GM21447 (cell line): ENCODE data around the gene ZNF234.
"Not testable (repeated sequence)": the region's sequence is repeated elsewhere in the genome, so short reads cannot be mapped to it uniquely, and the experiment has no call there.

Experiments
- ATAC-seq: cut with Tn5 transposase; IDR thresholded peaks from one replicate; pipeline ENCODE4 v1.9.1; 2021; ENCODE audit not compliant: unreplicated experiment

Gene ZNF234

DNA sequence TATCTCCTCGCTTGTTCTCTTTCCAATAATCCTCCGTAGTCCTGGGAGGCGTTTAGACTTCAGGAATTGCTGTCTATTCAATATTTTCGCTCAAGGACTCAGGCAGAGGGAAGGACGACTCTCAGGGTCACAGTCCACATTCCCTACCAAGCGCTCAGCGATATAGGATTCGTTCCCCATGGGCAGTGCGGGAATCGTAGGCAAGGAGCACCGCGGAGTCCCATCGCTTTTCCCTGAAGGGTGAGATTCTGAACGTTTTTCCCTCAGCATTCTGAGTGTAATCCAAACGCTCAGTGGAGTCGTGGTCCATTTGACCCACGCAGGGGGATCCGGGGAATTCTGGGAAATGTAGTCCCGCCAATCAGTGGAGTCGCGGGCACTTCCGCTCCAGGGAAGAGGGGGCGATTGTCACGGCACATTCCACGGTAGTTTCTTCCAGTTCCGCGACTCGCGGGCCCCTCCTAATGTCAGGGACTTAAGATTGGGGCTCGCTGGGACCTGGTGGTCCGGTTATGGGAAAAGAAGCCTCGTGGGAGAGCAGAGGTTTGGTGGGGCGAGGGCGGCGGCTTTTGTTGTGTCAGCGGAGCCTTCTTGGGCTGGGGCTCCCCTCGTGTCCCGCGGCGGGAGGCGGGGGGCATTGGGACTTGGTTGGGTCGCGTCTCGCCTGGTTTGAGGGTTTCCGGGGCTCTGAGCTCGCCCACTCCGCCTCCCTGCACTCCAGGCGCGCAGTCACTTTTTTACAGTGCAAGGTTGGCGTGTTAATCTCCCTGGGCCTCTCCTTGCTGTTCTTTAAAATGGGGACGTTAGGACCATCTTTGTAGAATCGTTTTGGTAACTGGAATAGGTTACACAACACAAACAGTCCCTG lies at the start of gene ZNF234:
Gene ZNF234 (plus strand): TSS at position 364 of the 868 bp plus-strand sequence. CDS start 3,079 bp downstream, outside the sequence.
- ATAC-seq: peak; percentile 86

- no peak for ATAC-seq
Measured at GRCh38 chr19:44092108-44092507, 49.2 kb upstream of the ZNF234 start.

DNA sequence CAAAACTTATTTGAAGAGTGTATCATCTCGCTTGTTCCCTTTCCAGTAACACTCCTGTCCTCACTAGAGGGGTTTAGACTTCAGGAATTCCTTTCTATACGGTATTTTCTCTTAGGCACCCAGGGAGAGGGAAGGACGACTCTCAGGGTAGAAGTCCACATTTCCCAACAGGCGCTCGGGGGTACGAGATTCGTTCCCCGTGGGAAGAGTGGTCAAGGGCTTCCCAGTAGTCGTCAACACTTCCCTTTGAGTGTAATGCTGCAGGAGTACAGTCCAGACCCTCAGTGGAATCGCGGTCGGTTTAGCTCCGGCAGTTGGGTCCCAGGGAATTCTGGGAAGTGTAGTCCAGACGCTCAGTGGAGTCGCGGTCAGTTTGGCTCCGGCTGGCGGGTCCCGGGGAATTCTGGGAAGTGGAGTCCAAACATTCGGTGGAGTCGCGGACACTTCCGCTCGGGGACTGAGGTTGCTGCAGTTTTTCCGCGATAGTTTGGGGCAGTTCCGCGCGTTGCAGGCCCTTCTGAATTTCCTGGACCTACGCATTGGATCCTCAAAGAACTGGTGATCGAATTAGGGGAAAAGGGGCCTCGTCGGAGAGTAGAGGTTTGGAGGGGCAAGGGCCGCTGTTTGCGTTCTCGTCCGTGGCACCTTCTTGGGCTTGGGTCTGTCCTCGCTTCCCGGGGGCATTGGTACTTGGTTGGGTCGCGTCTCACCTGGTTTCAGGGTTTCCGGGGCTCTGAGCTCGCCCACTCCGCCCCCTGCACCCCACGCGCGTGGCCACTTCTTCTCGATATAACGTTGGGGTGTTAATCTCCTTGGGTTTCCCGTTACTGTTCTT lies 47.2 kb upstream of the ZNF234 start, which contains the start of gene ZNF224:
Gene ZNF224 (plus strand): TSS at position 431 of the 835 bp plus-strand sequence. CDS start 3,513 bp downstream, outside the sequence.
- peak; percentile 88 for ATAC-seq

DNA sequence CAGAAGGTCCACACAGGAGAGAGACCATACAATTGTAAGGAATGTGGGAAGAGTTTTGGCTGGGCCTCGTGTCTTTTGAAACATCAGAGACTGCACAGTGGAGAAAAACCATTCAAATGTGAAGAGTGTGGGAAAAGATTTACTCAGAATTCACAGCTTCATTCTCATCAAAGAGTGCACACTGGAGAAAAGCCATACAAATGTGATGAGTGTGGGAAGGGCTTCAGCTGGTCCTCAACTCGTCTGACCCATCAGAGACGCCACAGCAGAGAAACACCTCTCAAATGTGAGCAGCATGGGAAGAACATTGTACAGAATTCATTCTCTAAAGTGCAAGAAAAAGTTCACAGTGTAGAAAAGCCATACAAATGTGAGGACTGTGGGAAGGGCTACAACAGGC lies 33.6 kb upstream of the ZNF234 start:
- no peak for ATAC-seq

- ATAC-seq: no peak
Measured at GRCh38 chr19:44109458-44109857, 31.9 kb upstream of the ZNF234 start.

DNA sequence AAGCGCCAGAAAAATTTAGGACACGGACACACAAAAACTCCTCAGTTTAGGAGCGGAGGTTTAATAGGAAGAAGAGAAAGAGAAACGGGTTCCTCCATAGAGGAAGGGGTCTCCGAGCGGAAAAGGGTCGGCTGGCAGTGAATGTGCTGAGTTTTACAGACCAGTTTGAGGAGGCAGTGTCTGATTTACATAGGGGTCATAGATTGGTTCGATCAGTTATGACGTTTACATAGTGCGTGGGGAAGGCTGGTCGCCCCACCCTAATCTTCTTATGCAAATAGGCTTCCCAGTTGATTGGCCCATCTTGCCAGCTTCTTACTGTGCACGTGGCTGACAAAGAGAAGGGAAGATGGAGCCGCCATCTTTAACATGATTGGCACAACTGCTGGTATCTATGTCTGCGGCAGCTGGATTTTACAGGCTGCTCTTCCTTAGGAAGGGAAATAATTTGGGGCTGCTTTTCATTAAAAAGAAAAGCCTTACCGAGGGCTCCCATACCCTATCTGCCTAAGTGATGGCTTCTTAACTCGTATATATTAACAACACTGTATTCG lies 29.4 kb upstream of the ZNF234 start:
- no peak for ATAC-seq

DNA sequence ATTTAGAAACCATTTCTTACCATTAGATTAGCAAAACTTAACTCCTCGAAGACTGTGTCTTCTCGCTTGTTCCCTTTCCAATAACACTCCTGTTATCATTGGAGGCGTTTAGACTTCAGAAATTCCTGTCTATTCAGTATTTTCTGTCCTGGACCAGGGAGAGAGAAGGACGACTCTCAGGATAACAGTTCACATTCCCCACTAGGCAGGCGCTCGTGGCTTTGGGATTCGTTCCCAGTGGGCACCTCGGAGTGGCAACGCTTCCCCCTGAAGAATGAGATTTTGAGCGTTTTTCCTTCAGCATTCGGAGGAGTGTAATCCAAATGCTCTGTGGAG lies 28.6 kb upstream of the ZNF234 start:
- ATAC-seq: no peak

- ATAC-seq: peak; percentile 84
Measured at GRCh38 chr19:44113138-44113783, 28.1 kb upstream of the ZNF234 start, which contains the start of gene ZNF225. Gene ZNF225, plus strand, starts transcription at chr19:44113399. Its CDS starts 2,429 bp downstream, at chr19:44115828.

DNA sequence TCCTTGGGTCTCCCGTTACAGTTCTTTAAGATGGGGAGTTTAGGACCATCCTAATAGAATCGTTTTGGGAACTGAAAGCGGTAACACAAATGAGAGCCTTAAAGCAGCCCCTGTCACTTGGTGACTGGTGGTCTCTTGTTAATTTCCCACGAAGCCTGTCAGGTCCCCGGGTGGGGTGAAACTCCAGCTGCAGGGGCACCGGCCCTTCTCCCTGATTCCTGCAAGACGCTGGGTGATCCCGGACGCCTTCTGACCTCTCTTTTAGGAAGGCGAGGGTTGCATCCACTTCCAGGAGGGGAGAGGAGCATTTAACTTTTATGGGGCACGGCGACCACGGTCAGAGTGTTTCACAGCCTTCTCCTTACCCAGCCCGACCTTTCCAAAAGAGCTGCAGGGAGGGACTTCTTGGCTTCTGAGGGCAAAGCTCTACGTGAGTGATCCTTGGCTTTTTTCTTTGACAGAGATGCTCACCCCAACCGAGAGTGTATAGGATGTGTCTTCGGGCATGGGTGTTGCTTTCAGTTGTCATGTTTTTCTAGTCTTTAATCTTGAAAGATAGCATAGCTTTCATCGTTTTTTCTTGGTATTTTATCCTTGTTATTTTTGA lies 27.5 kb upstream of the ZNF234 start:
- ATAC-seq: peak; percentile 5

GRCh38 chr19:44121162-44121561 lies 20.2 kb upstream of the ZNF234 start:
- ATAC-seq: not testable (repeated sequence)

DNA sequence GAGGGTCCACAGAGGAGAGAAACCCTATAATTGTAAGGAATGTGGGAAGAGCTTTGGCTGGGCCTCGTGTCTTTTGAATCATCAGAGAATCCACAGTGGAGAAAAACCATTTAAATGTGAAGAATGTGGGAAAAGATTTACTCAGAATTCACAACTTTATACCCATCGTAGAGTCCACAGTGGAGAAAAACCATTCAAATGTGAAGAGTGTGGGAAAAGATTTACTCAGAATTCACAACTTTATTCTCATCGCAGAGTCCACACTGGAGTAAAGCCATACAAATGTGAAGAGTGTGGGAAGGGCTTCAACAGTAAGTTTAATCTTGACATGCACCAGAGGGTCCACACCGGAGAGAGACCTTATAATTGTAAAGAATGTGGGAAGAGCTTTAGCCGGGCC lies 9.4 kb upstream of the ZNF234 start:
- no peak for ATAC-seq

DNA sequence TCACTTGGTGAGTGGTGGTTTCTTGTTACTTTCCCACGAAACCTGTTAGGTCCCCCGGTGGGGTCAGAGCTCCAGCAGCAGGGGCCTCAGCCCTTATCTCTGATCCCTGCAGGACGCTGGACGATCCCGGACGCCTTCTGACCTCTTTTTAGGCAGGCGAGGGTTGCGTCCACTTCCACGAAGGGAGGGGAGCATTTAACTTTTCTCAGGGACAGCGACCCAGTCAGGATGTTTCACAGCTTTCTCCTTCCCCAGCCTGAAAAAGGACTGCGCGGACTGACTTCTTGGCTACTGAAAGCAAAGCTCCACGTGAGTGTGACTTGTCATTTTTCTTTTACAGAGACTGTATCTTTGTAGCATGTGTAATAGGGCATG lies 692 bp downstream of the ZNF234 start:
- ATAC-seq: no peak

DNA sequence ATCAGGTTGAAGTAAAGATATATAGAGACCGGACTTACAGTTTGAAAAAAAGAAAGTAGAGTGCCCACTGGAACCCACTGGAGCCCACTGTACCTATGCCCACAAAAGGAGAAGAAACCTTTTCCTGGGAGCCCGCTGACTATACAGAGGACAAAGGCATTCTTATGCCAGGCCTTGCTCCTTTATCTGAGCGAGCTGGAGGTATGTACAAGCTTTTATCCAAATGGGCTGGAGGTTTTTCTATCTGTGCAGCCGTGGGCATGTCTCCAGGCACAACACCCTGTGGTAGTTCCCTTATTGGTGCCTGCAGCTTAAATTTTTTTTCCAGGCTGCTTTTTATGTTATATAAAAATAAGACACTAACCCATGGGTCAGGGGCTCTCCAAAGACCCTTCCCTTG lies 8.4 kb downstream of the ZNF234 start:
- ATAC-seq: no peak

DNA sequence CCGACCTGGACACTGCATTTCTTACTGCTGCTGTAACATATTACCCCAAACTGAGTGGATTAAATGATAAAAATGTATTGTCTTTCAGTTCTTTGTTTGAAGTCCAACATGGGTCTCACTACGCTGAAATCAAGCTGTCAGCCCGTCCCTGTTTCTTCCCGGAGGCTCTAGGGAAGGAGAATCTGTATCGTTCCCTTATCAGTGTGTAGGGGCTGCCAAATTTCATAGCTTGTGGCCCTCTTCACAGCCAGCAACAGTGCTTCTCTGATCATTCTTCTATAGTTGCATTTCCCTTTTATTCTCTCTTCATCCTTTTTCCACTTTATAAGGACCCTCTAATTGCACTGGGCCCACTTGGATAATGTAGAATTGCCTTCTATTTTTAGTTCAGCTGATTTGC lies 10.1 kb downstream of the ZNF234 start:
- ATAC-seq: no peak

GRCh38 chr19:44156475-44156874 lies 15.1 kb downstream of the ZNF234 start:
- ATAC-seq: no peak

DNA sequence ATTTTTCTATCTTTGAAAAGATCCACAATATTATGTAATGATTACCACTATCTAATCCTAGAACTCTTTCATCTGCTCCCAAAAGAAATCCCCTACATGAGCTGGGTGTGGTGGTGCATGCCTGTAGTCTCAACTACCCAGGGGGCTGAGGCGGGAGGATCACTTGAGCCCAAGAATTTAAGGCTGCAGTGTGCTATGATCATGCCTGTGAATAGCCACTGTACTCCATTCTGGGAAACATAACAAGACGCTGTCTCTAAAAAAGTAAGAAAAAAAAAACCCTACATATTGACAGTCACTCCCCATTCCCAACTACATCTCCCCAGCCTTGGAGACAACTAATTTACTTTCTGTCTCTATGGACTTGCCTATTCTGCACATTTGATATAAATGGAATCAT lies 22.4 kb downstream of the ZNF234 start:
- no peak for ATAC-seq

- no peak for ATAC-seq
Measured at GRCh38 chr19:44164327-44164672, 22.9 kb downstream of the ZNF234 start.

- peak; percentile 93 for ATAC-seq
Measured at GRCh38 chr19:44164673-44165512, 23.5 kb downstream of the ZNF234 start, which contains the start of gene ZNF226. Gene ZNF226, plus strand, starts transcription at chr19:44165100. Its CDS starts 4,981 bp downstream, at chr19:44170081.

- not testable (repeated sequence) for ATAC-seq
Measured at GRCh38 chr19:44170660-44171059, 29.3 kb downstream of the ZNF234 start.

GRCh38 chr19:44176590-44176989 lies 35.2 kb downstream of the ZNF234 start:
- no peak for ATAC-seq
